Vagina (tissue), 2 donors: ENCODE data around the gene ORM2. TPM values are rescaled to one million over a fixed set of nuclear protein-coding genes. Genes with fewer than 3 reads are reported as not detected.

Experiments used
- DNase-seq, 2 donors: peaks; one replicate each; pipeline ENCODE4 v3.0.0-alpha.2; 2017; ENCODE audit errors: extremely low spot score in 2 of 2
- H3K27ac ChIP-seq: fragments of 200-600 bp; sonication (generic); one replicate; pipeline ENCODE4 v1.5.1; 2019
- H3K27me3 ChIP-seq: fragments of 200-600 bp; sonication (generic); one replicate; pipeline ENCODE4 v1.5.1; 2019
- H3K36me3 ChIP-seq, 2 donors: fragments of 200-600 bp; sonication (generic); one replicate each; pipeline ENCODE4 v1.5.1; 2017 to 2019
- H3K4me1 ChIP-seq: fragments of 200-600 bp; sonication (generic); one replicate; pipeline ENCODE4 v1.5.1; 2019
- H3K4me3 ChIP-seq, 2 donors: fragments of 200-600 bp; sonication (generic); 1 replicate in 1 of 2; 2 replicates in 1 of 2; pipeline ENCODE4 v1.5.1; 2016 to 2019
- H3K9me3 ChIP-seq: fragments of 200-600 bp; sonication (generic); one replicate; pipeline ENCODE4 v1.5.1; 2019
- POLR2A ChIP-seq, 2 donors: fragments of 450-650 bp; IDR thresholded peaks; one replicate each; pipeline ENCODE4 v1.6.1; 2017; ENCODE audit warnings: antibody characterized with exemption in 2 of 2, mild to moderate bottlenecking in 2 of 2, moderate library complexity in 2 of 2
- POLR2AphosphoS5 ChIP-seq, 2 donors: sonication (generic); formaldehyde crosslinking; IDR thresholded peaks; one replicate each; pipeline ENCODE4 v1.9.0; 2017; ENCODE audit warnings: antibody characterized with exemption in 2 of 2, mild to moderate bottlenecking in 2 of 2, low read depth in 1 of 2; ENCODE audit not compliant: insufficient read depth in 1 of 2
- intact Hi-C: fragments of 100-400 bp; cut with DNase I; formaldehyde crosslinking; loops from one replicate; pipeline ENCODE4 v1.15.1; 2023
- total RNA-seq: library from RNA; depleted of rRNA; stranded (reverse); fragments of >200 nt; gene quantifications from one replicate; pipeline ENCODE4 v1.2.3, GENCODE V29; 2016
- TF ChIP-seq, protein P1 (sequence below), 3 experiments: fragments of 450-650 bp in 2 of 3; fragments of 200-600 bp in 1 of 3; sonication (generic) in 1 of 3; IDR thresholded peaks; one replicate each; pipeline ENCODE4 v1.5.1; 2017 to 2019; ENCODE audit warnings: antibody characterized with exemption in 3 of 3, mild to moderate bottlenecking in 2 of 3, moderate library complexity in 2 of 3

The ORM2 gene
- total RNA-seq, 1 donor from 2014 or later = not detected

DNA sequence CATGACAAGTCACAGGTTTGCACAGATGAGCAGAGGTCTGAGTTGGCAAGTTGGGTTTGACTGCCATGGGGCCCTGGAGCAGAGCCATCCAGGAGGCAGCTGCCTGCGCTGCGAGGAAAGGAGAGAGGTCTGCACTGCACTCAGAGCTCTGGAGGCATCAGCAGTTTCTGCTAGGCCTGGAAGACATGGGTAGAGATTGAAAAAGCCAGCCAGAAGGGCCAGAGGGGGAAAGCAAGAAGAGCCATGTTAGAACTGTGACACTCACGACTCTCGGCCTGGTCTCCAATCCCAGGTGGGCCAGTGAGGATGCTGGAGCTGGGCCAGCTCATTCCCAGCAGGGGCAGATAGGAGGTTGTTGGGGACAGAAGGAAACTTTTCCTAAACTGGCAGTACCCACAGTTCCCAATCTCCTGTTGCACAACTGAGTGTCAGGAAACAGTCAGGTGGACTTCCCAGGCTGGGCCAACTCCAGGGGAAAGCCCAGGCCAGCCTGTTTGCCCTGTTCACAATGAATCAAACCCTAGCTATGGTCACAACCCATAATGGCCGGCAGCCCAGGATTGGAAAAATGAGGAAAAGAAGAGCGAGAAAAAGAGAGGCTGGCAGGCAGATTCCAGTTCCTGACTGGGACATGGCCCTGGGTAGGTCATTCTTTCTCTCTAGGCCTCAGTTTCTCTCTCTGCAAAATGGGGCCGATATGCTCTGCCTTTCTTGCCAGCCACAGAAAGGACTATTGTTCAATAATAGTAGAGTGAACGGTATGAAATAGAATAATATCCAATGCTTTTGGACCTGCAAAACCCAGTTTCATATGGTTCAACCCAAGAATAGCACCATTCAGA lies 14.6 kb upstream of the ORM2 start:
- TF ChIP-seq, protein P1, sequence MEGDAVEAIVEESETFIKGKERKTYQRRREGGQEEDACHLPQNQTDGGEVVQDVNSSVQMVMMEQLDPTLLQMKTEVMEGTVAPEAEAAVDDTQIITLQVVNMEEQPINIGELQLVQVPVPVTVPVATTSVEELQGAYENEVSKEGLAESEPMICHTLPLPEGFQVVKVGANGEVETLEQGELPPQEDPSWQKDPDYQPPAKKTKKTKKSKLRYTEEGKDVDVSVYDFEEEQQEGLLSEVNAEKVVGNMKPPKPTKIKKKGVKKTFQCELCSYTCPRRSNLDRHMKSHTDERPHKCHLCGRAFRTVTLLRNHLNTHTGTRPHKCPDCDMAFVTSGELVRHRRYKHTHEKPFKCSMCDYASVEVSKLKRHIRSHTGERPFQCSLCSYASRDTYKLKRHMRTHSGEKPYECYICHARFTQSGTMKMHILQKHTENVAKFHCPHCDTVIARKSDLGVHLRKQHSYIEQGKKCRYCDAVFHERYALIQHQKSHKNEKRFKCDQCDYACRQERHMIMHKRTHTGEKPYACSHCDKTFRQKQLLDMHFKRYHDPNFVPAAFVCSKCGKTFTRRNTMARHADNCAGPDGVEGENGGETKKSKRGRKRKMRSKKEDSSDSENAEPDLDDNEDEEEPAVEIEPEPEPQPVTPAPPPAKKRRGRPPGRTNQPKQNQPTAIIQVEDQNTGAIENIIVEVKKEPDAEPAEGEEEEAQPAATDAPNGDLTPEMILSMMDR (IDR thresholded peaks at IDR 0.05) = no peak
- TF ChIP-seq POLR2AphosphoS5 (IDR thresholded peaks at IDR 0.05; ENCODE audit: insufficient read depth in 1 of 2, low read depth in 1 of 2) (no peak), POLR2A (IDR thresholded peaks at IDR 0.05) (no peak)
- Histone ChIP-seq H3K4me1 (no peaks in the 10 kb centered on the region), H3K27me3 (no peaks in the 10 kb centered on the region), H3K4me3 (no peak overlapping the region), H3K27ac (no peak overlapping the region), H3K9me3 (no peaks in the 10 kb centered on the region), H3K36me3 (no peaks in the 10 kb centered on the region)
- intact Hi-C loops = no loop called here
- peak; percentile 64 to 95 for DNase-seq

DNA sequence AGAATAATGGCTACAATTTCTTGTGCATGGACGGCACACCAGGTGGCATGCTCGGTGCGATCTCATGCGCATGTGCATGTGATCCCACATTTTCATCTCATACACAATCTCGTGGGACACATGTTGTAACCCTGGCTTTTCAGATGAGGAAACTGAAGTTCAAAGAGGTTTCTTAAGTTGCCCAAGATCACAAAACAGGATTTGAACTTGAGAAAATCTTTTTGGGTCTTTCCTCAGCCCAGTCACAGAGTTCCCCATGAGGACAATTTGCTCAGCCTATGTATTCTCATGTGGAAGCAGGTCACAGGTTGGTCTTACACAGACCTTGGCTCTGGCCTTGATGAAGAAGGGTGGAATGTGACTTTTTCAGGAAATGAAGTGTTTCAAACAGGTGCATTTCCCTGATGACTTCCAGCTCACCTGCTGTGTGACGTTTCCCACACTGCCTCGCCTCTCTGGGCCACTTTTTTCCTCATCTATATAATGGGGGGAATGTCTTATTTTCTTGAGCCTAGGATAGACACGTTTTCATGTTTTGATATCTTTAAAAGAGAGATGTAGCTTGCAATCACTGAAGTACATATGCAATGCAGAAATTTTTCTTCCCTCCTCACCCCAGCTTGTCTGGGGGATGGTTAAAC lies 13.8 kb upstream of the ORM2 start:
- no peak overlapping the region for H3K27ac ChIP-seq
- no peaks in the 10 kb centered on the region for H3K36me3 ChIP-seq
- intact Hi-C loops = no loop called here
- no peaks in the 10 kb centered on the region for H3K9me3 ChIP-seq
- TF ChIP-seq POLR2A (IDR thresholded peaks at IDR 0.05) = no peak
- TF ChIP-seq, protein P1 (IDR thresholded peaks at IDR 0.05) = no peak
- TF ChIP-seq POLR2AphosphoS5 (IDR thresholded peaks at IDR 0.05; ENCODE audit: insufficient read depth in 1 of 2, low read depth in 1 of 2) = no peak
- no peaks in the 10 kb centered on the region for H3K27me3 ChIP-seq
- H3K4me1 ChIP-seq = no peaks in the 10 kb centered on the region
- no peak overlapping the region for H3K4me3 ChIP-seq
- DNase-seq = peak; percentile 16 to 42

DNA sequence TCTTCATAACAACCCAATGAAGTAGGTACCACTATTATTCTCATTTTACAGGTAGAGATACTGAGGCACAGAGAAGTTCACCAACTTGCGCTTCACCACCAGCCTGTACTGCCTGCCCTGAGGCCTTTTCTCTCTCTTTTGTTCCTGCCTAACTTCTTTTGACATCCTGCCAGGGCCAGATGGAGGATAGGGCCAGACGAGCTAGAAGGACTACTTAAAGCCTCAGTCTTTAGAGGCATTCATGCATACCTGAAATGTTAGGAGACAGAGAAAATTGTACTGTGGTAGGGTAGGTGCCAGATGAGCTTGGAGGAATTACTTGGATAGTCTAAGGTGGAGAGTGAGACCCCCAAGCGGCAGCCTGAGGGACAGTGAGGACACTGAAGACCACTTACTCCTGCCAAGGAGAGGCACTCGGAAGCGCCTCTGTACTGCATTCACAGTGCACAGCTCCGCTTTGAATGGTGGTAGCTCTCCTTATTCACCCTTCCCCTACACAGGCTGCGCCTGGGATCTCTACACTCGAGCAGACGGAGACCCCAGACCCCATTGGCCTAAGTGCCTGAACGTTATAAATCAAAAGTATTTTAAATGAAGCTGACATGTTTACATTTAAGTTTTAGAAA lies 13.0 kb upstream of the ORM2 start:
- peak; percentile 19 to 80 for DNase-seq
- Histone ChIP-seq H3K4me3 (no peak overlapping the region), H3K27me3 (no peaks in the 10 kb centered on the region), H3K9me3 (no peaks in the 10 kb centered on the region), H3K36me3 (no peaks in the 10 kb centered on the region), H3K4me1 (no peaks in the 10 kb centered on the region), H3K27ac (no peak overlapping the region)
- TF ChIP-seq POLR2A (IDR thresholded peaks at IDR 0.05) = no peak
- intact Hi-C loops = no loop called here

DNA sequence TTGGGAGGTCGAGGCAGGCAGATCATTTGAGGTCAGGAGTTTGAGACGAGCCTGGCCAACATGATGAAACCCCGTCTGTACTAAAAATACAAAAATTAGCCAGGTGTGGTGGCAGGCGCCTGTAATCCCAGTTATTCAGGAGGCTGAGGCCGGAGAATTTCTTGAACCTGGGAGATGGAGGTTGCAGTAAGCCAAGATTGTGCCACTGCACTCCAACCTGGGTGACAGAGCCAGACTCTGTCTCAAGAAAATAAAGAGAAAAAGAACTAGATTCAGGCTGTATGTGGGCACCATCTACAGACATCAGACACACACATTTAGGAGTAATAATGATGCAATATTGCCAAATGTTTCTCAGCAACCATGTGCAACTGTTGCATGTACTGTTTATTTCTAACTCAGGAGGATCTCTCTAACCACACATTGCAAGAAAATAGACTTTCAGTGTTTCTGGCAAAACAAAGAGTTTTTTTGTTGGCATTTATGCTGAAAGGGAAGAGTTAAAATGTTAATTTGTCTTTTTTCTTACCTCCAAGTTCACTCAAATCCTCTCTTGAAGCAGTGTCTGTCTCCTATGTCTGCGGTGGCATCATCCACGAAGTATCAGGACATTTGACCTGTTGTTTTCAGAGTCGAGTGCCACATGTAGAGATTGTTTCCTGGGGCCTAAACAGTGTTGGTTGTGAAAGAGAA lies 11.9 kb upstream of the ORM2 start:
- Histone ChIP-seq H3K9me3 (no peaks in the 10 kb centered on the region), H3K4me1 (no peaks in the 10 kb centered on the region), H3K36me3 (no peaks in the 10 kb centered on the region), H3K4me3 (no peak overlapping the region), H3K27ac (no peak overlapping the region), H3K27me3 (no peaks in the 10 kb centered on the region)
- TF ChIP-seq POLR2AphosphoS5 (IDR thresholded peaks at IDR 0.05; ENCODE audit: insufficient read depth in 1 of 2, low read depth in 1 of 2) (no peak), POLR2A (IDR thresholded peaks at IDR 0.05) (no peak)
- TF ChIP-seq, protein P1 (IDR thresholded peaks at IDR 0.05) = no peak
- intact Hi-C loops = no loop called here
- DNase-seq = peak in 1 of 2 donors; percentile 12

DNA sequence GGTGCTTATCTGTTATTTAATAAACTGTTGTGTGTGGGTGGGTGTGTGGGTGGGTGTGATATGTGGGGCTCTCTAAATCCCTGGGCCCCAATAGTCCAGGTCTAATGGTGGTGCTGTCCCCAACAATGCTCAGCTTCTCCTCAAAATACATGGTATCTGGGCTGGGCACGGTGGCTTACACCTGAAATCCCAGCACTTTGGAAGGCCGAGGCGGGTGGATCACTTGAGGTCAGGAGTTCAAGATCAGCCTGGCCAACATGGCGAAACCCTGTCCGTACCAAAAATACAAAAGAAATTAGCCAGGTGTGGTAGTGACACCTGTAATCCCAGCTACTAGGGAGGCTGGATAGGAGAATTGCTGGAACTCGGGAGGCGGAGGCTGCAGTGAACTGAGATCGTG lies 11.3 kb upstream of the ORM2 start:
- intact Hi-C loops = no loop called here
- DNase-seq = no peak
- H3K4me3 ChIP-seq = no peak overlapping the region
- no peaks in the 10 kb centered on the region for H3K27me3 ChIP-seq
- H3K4me1 ChIP-seq = no peaks in the 10 kb centered on the region
- TF ChIP-seq, protein P1 (IDR thresholded peaks at IDR 0.05) = no peak
- no peak for TF ChIP-seq POLR2A (IDR thresholded peaks at IDR 0.05)
- TF ChIP-seq POLR2AphosphoS5 (IDR thresholded peaks at IDR 0.05; ENCODE audit: insufficient read depth in 1 of 2, low read depth in 1 of 2) = no peak
- no peaks in the 10 kb centered on the region for H3K36me3 ChIP-seq
- no peaks in the 10 kb centered on the region for H3K9me3 ChIP-seq
- H3K27ac ChIP-seq = no peak overlapping the region
